HG02759 (cell line): ENCODE data around the gene KCNMA1.

Source experiments
- ATAC-seq: cut with Tn5 transposase; IDR thresholded peaks from one replicate; pipeline ENCODE4 v1.9.1; 2021; ENCODE audit warnings: mild to moderate bottlenecking, moderate library complexity; ENCODE audit not compliant: unreplicated experiment

The KCNMA1 gene

GRCh38 chr10:76945166-76945565 is 692.4 kb downstream of the KCNMA1 start:
- ATAC-seq = no peak

GRCh38 chr10:76944640-76945039 is 693.0 kb downstream of the KCNMA1 start:
- ATAC-seq = no peak

- no peak for ATAC-seq
Observed at GRCh38 chr10:76942628-76943416, 694.8 kb downstream of the KCNMA1 start.

GRCh38 chr10:76939933-76940468 is 697.6 kb downstream of the KCNMA1 start:
- no peak for ATAC-seq

GRCh38 chr10:76937181-76937600 is 700.4 kb downstream of the KCNMA1 start:
- no peak for ATAC-seq

- no peak for ATAC-seq
Observed at GRCh38 chr10:76935941-76936613, 701.5 kb downstream of the KCNMA1 start.

GRCh38 chr10:76928565-76928964 is 709.0 kb downstream of the KCNMA1 start:
- no peak for ATAC-seq

- ATAC-seq = no peak
Observed at GRCh38 chr10:76925636-76926405, 711.8 kb downstream of the KCNMA1 start.

- ATAC-seq = no peak
Observed at GRCh38 chr10:76922666-76923065, 714.9 kb downstream of the KCNMA1 start.

- no peak for ATAC-seq
Observed at GRCh38 chr10:76921383-76922010, 716.1 kb downstream of the KCNMA1 start.

- no peak for ATAC-seq
Observed at GRCh38 chr10:76920581-76920980, 717.0 kb downstream of the KCNMA1 start.

GRCh38 chr10:76918106-76918505 is 719.5 kb downstream of the KCNMA1 start:
- no peak for ATAC-seq

- ATAC-seq = no peak
Observed at GRCh38 chr10:76917071-76917470, 720.5 kb downstream of the KCNMA1 start.

GRCh38 chr10:76916536-76916935 is 721.1 kb downstream of the KCNMA1 start:
- ATAC-seq = no peak

GRCh38 chr10:76915316-76915715 is 722.3 kb downstream of the KCNMA1 start:
- ATAC-seq = no peak

GRCh38 chr10:76911184-76911583 is 726.4 kb downstream of the KCNMA1 start:
- ATAC-seq = no peak

- ATAC-seq = no peak
Observed at GRCh38 chr10:76910184-76910962, 727.2 kb downstream of the KCNMA1 start.

- ATAC-seq = no peak
Observed at GRCh38 chr10:76906256-76906655, 731.4 kb downstream of the KCNMA1 start.

- ATAC-seq = no peak
Observed at GRCh38 chr10:76905251-76905650, 732.4 kb downstream of the KCNMA1 start.

GRCh38 chr10:76903387-76903945 is 734.1 kb downstream of the KCNMA1 start:
- ATAC-seq = no peak
